WI38 (cell line): Measurements from ENCODE around the gene SHROOM3.
"Not testable (repeated sequence)": the region's sequence is repeated elsewhere in the genome, so short reads cannot be mapped to it uniquely, and the experiment has no call there.

Experiments
- H3K4me3 ChIP-seq: 2 replicates; pipeline ENCODE4 v1.5.1; 2011; ENCODE audit warnings: low read depth, mild to moderate bottlenecking, control low read depth, low read length
- CTCF ChIP-seq: IDR thresholded peaks from 2 replicates; pipeline ENCODE4 v1.5.1; 2012; ENCODE audit warnings: low read depth, mild to moderate bottlenecking, control low read depth, low read length

The SHROOM3 gene

GRCh38 chr4:76606645-76607265 is 171.7 kb downstream of the SHROOM3 start:
- TF ChIP-seq CTCF, result no peak
- H3K4me3 ChIP-seq, result no peak overlapping the region

DNA sequence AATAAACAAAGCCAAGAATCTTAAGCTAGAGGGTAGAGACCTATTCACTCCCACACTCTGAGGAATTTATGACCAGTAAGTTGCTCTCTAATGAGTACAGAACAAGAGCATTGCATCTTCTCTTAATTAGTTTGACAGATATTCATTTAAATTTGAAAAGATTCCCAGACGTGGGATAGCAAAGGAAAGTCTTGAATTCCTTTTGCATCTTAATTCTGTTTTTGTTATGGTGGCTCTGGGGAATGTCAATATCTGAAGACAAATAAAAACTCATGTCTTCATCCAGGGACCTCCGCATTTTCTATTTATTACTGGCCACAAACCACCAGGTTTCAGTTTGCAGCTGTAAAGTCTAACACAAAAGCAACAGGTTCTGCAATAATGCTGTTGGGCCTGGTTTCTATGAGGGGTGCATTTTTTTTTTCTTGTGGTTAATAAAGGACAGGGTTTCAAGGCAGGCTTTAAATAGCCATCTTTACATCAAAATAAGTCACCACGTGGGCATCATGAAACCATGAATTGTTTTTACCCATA is 172.3 kb downstream of the SHROOM3 start:
- no peak for TF ChIP-seq CTCF
- no peak overlapping the region for H3K4me3 ChIP-seq

GRCh38 chr4:76607846-76608245 is 172.8 kb downstream of the SHROOM3 start:
- TF ChIP-seq CTCF, result no peak

DNA sequence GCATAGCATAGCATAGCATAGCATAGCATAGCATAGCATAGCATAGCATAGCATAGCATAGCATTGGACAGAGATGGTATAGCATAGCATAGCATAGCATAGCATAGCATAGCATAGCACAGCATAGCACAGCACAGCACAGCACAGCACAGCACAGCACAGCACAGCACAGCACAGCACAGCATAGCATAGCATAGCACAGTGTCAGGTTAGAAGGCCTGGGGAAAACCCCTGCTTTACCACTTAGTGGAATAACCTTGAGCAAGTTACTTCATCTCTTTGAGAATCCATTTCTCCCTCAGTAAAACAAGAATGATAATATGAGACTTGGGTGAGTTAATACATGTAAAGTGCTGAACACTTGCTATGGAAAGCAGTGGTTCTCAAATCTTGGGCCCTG is 173.5 kb downstream of the SHROOM3 start:
- H3K4me3 ChIP-seq, result not testable (repeated sequence)

More at GRCh38 chr4:76607846-76608245, 172.8 kb downstream of the SHROOM3 start:
- no peak overlapping the region for H3K4me3 ChIP-seq

- no peak for TF ChIP-seq CTCF
- H3K4me3 ChIP-seq, result no peak overlapping the region
Observed at GRCh38 chr4:76610751-76611547, 175.9 kb downstream of the SHROOM3 start.

GRCh38 chr4:76611616-76612207 is 176.7 kb downstream of the SHROOM3 start:
- TF ChIP-seq CTCF, result no peak
- no peak overlapping the region for H3K4me3 ChIP-seq

- H3K4me3 ChIP-seq, result no peak overlapping the region
- no peak for TF ChIP-seq CTCF
Observed at GRCh38 chr4:76614589-76614988, 179.6 kb downstream of the SHROOM3 start.
